Endodermal cell (in vitro differentiated cells): ENCODE results near the gene HMGB2. TPM values are rescaled to one million over a fixed set of nuclear protein-coding genes. Genes with fewer than 3 reads are reported as not detected.

Experiments
- DNase-seq: peaks from one replicate; pipeline ENCODE4 v3.0.0-alpha.2; 2017
- H3K27ac ChIP-seq: 2 replicates; pipeline ENCODE4 v1.5.1; 2013; ENCODE audit warnings: mild to moderate bottlenecking, low read depth, low read length, moderate library complexity
- H3K27me3 ChIP-seq: 2 replicates; pipeline ENCODE4 v1.6.1; 2013; ENCODE audit warnings: mild to moderate bottlenecking, low read length, moderate library complexity; ENCODE audit not compliant: insufficient read depth, control insufficient read depth, poor library complexity, severe bottlenecking
- H3K36me3 ChIP-seq: 2 replicates; pipeline ENCODE4 v1.7.0; 2013; ENCODE audit warnings: mild to moderate bottlenecking, low read length, moderate library complexity; ENCODE audit not compliant: control insufficient read depth, insufficient read depth
- H3K4me1 ChIP-seq: one replicate; pipeline ENCODE4 v1.7.0; 2013; ENCODE audit warnings: low read length; ENCODE audit not compliant: control insufficient read depth, insufficient read depth
- H3K4me3 ChIP-seq: 2 replicates; pipeline ENCODE4 v1.5.1; 2013; ENCODE audit warnings: mild to moderate bottlenecking, low read length, moderate library complexity
- H3K9ac ChIP-seq: 2 replicates; pipeline ENCODE4 v1.6.1; 2013; ENCODE audit warnings: mild to moderate bottlenecking, low read length, moderate library complexity; ENCODE audit not compliant: poor library complexity, severe bottlenecking; ENCODE audit errors: extremely low read depth
- H3K9me3 ChIP-seq: 2 replicates; pipeline ENCODE4 v1.6.1; 2013; ENCODE audit warnings: mild to moderate bottlenecking, low read length, moderate library complexity; ENCODE audit not compliant: control insufficient read depth
- H3K27ac Mint-ChIP-seq: 2 replicates; pipeline ENCODE4 v1.8.0; 2020; ENCODE audit warnings: mixed read lengths
- H3K27me3 Mint-ChIP-seq: 2 replicates; pipeline ENCODE4 v1.8.0; 2021; ENCODE audit warnings: mild to moderate bottlenecking, mixed read lengths; ENCODE audit not compliant: insufficient read depth
- H3K36me3 Mint-ChIP-seq: 2 replicates; pipeline ENCODE4 v1.8.0; 2020; ENCODE audit warnings: low read depth, mixed read lengths
- H3K4me1 Mint-ChIP-seq: 2 replicates; pipeline ENCODE4 v1.8.0; 2020; ENCODE audit warnings: mixed read lengths
- H3K4me3 Mint-ChIP-seq: 2 replicates; pipeline ENCODE4 v1.8.0; 2020; ENCODE audit warnings: mild to moderate bottlenecking, moderate library complexity, mixed read lengths
- H3K9me3 Mint-ChIP-seq: 2 replicates; pipeline ENCODE4 v1.8.0; 2020; ENCODE audit warnings: mild to moderate bottlenecking, mixed read lengths
- WGBS, 2 experiments: methylation state at CpG; one replicate each; pipeline versions ENCODE4 v1.1.5 to v1.1.7; 2013; ENCODE audit warnings: missing lambda C conversion rate in 2 of 2, mixed read lengths in 1 of 2; ENCODE audit not compliant: insufficient coverage in 1 of 2, insufficient read length in 1 of 2; 5-methylcytosine and 5-hydroxymethylcytosine counted together
- total RNA-seq, 2 donors: library from RNA; stranded (reverse); fragmentation: NEBNext Ultra II Directional in 1 of 2; extraction: Animal tissue kit (Norgen Biotek cat#: 25700) in 1 of 2; gene quantifications; 2 replicates in 1 of 2; 3 replicates in 1 of 2; pipeline ENCODE4 v1.2.1, GENCODE V29; 2021
- TF ChIP-seq, protein P1 (sequence below): fragments of 200-600 bp; sonication (generic); conservative IDR thresholded peaks from 2 replicates; pipeline ENCODE4 v1.5.0; 2021; ENCODE audit warnings: antibody characterized with exemption, mild to moderate bottlenecking

The HMGB2 gene
- total RNA-seq, 2 donors from 2014 or later: 236 to 425 TPM

DNA sequence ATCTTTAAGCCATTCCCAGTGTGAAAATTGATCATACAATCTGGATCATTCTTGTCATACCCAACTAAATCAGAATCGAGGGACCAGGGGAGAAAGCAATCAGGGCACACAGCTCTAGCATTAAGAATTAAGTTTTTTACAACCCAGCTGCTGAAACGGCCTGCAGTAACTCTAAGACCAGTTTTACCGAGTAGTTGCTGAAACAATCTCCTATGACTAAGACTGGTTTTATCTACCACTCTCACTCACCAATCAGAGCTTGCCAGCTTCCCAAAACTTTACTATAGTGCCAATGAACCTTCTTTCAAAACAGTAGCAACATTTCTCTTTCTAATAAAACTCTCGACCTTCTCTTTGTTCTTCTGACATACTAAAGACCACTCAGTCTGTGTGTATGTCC lies 33.8 kb upstream of the HMGB2 start:
- H3K36me3 Mint-ChIP-seq: no peaks in the 10 kb centered on the region
- H3K27me3 Mint-ChIP-seq: peaks cover 1% of the 10 kb centered on the region
- Histone ChIP-seq H3K4me3 (no peak overlapping the region), H3K27me3 (no peaks in the 10 kb centered on the region), H3K9ac (no peak overlapping the region), H3K36me3 (no peaks in the 10 kb centered on the region), H3K4me1 (no peaks in the 10 kb centered on the region), H3K9me3 (no peaks in the 10 kb centered on the region), H3K27ac (no peak overlapping the region)
- WGBS, 2 experiments: 85 to 96% methylated on average over 4 of the region's 4 CpGs
- no peak overlapping the region for H3K4me3 Mint-ChIP-seq
- no peaks in the 10 kb centered on the region for H3K9me3 Mint-ChIP-seq
- peaks cover 5% of the 10 kb centered on the region for H3K4me1 Mint-ChIP-seq
- TF ChIP-seq, protein P1, sequence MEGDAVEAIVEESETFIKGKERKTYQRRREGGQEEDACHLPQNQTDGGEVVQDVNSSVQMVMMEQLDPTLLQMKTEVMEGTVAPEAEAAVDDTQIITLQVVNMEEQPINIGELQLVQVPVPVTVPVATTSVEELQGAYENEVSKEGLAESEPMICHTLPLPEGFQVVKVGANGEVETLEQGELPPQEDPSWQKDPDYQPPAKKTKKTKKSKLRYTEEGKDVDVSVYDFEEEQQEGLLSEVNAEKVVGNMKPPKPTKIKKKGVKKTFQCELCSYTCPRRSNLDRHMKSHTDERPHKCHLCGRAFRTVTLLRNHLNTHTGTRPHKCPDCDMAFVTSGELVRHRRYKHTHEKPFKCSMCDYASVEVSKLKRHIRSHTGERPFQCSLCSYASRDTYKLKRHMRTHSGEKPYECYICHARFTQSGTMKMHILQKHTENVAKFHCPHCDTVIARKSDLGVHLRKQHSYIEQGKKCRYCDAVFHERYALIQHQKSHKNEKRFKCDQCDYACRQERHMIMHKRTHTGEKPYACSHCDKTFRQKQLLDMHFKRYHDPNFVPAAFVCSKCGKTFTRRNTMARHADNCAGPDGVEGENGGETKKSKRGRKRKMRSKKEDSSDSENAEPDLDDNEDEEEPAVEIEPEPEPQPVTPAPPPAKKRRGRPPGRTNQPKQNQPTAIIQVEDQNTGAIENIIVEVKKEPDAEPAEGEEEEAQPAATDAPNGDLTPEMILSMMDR: no peak
- no peak for DNase-seq
- no peak overlapping the region for H3K27ac Mint-ChIP-seq

DNA sequence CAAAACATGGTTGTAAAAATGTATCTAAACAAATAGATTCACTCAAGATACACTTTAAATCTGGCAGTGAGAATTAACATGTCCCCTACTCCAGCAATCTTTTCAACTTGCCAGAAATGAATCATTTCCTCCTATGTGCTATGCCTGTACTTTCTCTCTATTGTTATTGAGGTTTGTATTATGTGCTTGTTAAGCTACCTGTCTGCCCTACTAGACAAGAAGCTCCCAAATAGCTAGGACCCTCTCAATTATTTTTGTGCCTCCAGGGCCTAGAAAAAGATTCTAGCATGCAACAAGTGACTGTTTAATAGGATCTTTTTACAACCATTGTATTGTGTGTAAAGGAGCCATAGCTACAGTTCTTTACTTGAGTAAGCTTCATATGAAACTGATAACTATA lies 33.1 kb upstream of the HMGB2 start:
- H3K9ac ChIP-seq: no peak overlapping the region
- TF ChIP-seq, protein P1: no peak
- H3K36me3 ChIP-seq: no peaks in the 10 kb centered on the region
- no peaks in the 10 kb centered on the region for H3K9me3 ChIP-seq
- peaks cover 1% of the 10 kb centered on the region for H3K27me3 Mint-ChIP-seq
- H3K27me3 ChIP-seq: no peaks in the 10 kb centered on the region
- H3K4me3 Mint-ChIP-seq: no peak overlapping the region
- H3K27ac Mint-ChIP-seq: no peak overlapping the region
- H3K4me3 ChIP-seq: no peak overlapping the region
- H3K27ac ChIP-seq: no peak overlapping the region
- peaks cover 3% of the 10 kb centered on the region for H3K4me1 Mint-ChIP-seq
- DNase-seq: no peak
- H3K4me1 ChIP-seq: no peaks in the 10 kb centered on the region
- H3K36me3 Mint-ChIP-seq: no peaks in the 10 kb centered on the region
- H3K9me3 Mint-ChIP-seq: no peaks in the 10 kb centered on the region

DNA sequence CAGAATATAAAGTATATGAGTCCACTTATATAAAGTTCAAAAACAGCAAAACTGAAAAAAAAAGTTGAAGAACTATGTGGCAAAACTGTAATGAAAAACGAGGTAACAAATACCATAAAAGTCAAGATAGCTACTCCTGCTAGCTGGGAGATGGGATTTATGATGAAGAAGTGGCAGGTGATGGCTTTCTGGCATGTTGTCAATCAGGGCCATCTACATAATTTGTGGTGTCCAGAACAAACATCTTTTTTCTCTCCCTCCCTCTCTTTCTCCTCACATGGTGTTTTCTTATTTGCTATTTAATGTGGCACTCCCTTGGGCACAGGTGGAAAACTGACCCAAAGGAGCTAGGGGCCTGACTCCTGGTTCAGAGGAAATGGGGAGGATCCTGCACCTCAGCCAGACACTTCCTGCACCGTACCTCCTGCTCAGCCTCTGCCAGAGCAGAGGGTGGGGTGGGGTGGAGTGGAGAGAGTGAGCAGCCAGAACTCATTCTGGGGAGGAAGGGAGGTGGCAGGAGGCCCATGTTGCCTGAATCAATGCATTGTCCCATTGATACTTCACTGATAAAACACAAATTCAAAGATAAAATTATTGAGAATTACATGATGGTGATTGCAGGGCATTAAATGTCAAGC lies 31.3 kb upstream of the HMGB2 start:
- no peak overlapping the region for H3K27ac ChIP-seq
- H3K4me3 ChIP-seq: no peak overlapping the region
- DNase-seq: no peak
- no peaks in the 10 kb centered on the region for H3K4me1 ChIP-seq
- H3K27me3 ChIP-seq: no peaks in the 10 kb centered on the region
- no peaks in the 10 kb centered on the region for H3K36me3 Mint-ChIP-seq
- no peaks in the 10 kb centered on the region for H3K9me3 Mint-ChIP-seq
- no peak overlapping the region for H3K4me3 Mint-ChIP-seq
- no peak overlapping the region for H3K9ac ChIP-seq
- no peaks in the 10 kb centered on the region for H3K36me3 ChIP-seq
- peaks cover 3% of the 10 kb centered on the region for H3K4me1 Mint-ChIP-seq
- WGBS, 2 experiments: 63 to 88% methylated on average over 1 to 2 of the region's 2 CpGs
- H3K27ac Mint-ChIP-seq: no peak overlapping the region
- peaks cover 1% of the 10 kb centered on the region for H3K27me3 Mint-ChIP-seq
- TF ChIP-seq, protein P1: no peak
- H3K9me3 ChIP-seq: no peaks in the 10 kb centered on the region
